Epithelial cell of proximal tubule (primary cell): ENCODE data around the gene DYNC1LI1. TPM values are rescaled to one million over a fixed set of nuclear protein-coding genes. Genes with fewer than 3 reads are reported as not detected.

Experiments used
- DNase-seq: peaks from one replicate; pipeline ENCODE4 v3.0.0-alpha.2; 2011; ENCODE audit warnings: low read depth
- H3K4me3 ChIP-seq: 2 replicates; pipeline ENCODE4 v1.5.1; 2011; ENCODE audit warnings: low read depth, mild to moderate bottlenecking, low read length
- CTCF ChIP-seq: conservative IDR thresholded peaks from 2 replicates; pipeline ENCODE4 v1.5.1; 2012; ENCODE audit warnings: low read depth, mild to moderate bottlenecking, low read length
- total RNA-seq: library from RNA; depleted of rRNA; stranded (reverse); fragments of >200 nt; gene quantifications from 2 replicates; pipeline ENCODE4 v1.2.3, GENCODE V29; 2015

DYNC1LI1 gene
- total RNA-seq, 1 donor from 2014 or later = 40.6 TPM

GRCh38 chr3:32607522-32607921 lies 36.9 kb upstream of the DYNC1LI1 start:
- no peak overlapping the region for H3K4me3 ChIP-seq
- no peak for DNase-seq
- no peak for TF ChIP-seq CTCF

DNA sequence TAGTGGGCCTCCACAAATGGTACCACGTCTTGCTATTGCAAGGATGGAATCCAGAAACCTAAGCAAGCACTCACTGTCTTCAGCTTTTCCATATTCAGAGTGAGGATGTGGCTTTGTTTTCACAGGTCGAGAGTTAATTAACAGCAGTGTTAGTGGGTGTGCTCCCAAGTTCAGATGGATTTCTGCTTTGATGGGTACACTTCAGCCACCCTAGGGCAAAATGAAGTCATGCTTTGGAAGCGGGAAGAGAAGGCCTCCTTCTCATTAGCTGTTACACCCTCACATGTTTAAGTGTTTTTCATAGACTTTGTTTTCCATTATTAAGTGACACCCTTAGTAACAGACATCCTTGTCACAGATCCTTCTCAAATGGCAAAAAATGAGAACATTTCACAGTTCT lies 36.3 kb upstream of the DYNC1LI1 start:
- TF ChIP-seq CTCF = no peak
- DNase-seq = no peak
- no peak overlapping the region for H3K4me3 ChIP-seq

DNA sequence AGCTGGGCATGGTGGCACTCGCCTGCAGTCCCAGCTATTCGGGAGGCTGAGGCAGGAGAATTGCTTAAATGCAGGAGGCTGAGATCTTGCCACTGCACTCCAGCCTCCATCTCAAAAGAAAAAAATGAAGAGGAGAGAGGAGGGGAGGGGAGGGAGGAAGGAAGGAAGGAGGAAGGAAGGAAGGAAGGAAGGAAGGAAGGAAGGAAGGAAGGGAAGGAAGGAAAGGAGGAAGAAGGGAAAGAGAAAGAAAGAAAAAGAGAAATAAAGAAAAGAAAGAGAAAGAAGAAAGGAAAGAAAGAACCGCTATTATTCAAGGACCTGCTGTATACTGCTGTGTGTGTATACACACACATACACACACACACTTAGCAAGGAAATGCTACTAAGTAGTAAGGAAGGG lies 35.6 kb upstream of the DYNC1LI1 start:
- no peak for DNase-seq
- TF ChIP-seq CTCF = no peak
- H3K4me3 ChIP-seq = no peak overlapping the region

- no peak for TF ChIP-seq CTCF
- no peak for DNase-seq
- H3K4me3 ChIP-seq = no peak overlapping the region
Measured at GRCh38 chr3:32603064-32603463, 32.4 kb upstream of the DYNC1LI1 start.

DNA sequence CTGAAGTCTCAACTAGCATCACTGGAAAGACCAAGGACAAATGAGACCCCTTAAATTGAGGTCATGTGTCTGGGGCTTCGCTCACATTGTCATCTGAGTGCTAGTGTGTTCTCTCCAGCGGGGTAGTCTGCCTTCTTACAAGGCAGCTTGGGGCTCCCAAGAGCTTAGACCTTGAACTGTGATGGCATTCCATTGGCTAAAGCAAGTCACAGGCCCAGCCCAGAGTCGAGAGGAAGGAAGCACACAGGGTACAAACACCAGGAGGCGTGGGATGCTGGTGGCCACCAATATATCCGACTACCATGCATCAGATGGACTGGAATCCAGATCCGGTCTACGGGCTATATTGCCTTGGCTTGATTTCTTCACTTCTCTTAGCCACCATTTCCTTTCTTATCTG lies 31.5 kb upstream of the DYNC1LI1 start:
- no peak for TF ChIP-seq CTCF
- no peak overlapping the region for H3K4me3 ChIP-seq
- DNase-seq = no peak

GRCh38 chr3:32601722-32602121 lies 31.1 kb upstream of the DYNC1LI1 start:
- no peak for TF ChIP-seq CTCF
- DNase-seq = no peak
- no peak overlapping the region for H3K4me3 ChIP-seq

DNA sequence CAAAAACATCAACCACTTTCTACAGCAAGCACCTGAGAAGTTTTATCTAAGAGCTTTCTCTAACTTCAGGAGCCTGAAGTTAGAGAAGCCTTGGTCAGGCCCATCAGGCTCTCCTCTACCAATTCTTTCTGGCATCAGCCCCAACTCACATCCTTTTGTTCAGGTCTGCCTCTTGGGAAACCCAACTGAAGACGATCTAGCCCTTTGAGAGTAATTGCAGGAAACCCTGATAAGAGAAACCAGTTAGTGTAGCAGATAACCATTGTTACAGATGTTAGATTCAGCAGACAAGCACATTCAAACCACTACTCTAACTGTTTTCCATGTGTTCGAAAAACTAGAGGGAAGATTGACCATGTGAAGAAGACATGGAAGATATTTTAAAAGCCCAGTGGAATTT lies 27.0 kb upstream of the DYNC1LI1 start:
- no peak overlapping the region for H3K4me3 ChIP-seq
- no peak for TF ChIP-seq CTCF
- DNase-seq = no peak
